ENCODE measurements around the gene ITGA2B. TPM values are rescaled to one million over a fixed set of nuclear protein-coding genes. Genes with fewer than 3 reads are reported as not detected.

The ITGA2B gene
- total and polyA plus RNA-seq, 2 experiments from 2014 or later: 13.3 to 13.9 TPM

GRCh38 chr17:44333371-44333770 is 56.1 kb downstream of the ITGA2B start:
- Histone ChIP-seq H3K4me3 (no peak overlapping the region), H3K4me1 (ENCODE audit: insufficient read depth) (no peaks in the 10 kb centered on the region; the same call in 1 of the 2 replicates), H3K36me3 (ENCODE audit: insufficient read depth) (no peaks in the 10 kb centered on the region), H3K9me2 (ENCODE audit: insufficient read depth) (no peaks in the 10 kb centered on the region), H3K27ac (ENCODE audit: low read depth) (no peak overlapping the region), H3K4me2 (no peak overlapping the region), H3K79me2 (replicated peaks; ENCODE audit: insufficient read depth) (no peaks in the 10 kb centered on the region), H3F3A (replicated peaks; ENCODE audit: low read depth) (0 out of 2 replicates have a peak, but pooled peaks cover 2% of the 10 kb centered on the region), H3K27me3 (ENCODE audit: insufficient read depth) (no peaks in the 10 kb centered on the region), H4K20me1 (replicated peaks; ENCODE audit: insufficient read depth) (no peaks in the 10 kb centered on the region), H2AFZ (no peak overlapping the region; the same call in 1 of the 2 replicates)
- Mint-ChIP-seq H3K9me3 (no peaks in the 10 kb centered on the region), H3K4me1 (peaks cover 11% of the 10 kb centered on the region), H3K27me3 (ENCODE audit: insufficient read depth, low read depth, poor library complexity) (peaks cover 7% of the 10 kb centered on the region), H3K27ac (no peak overlapping the region), H3K4me3 (no peak overlapping the region), H3K36me3 (ENCODE audit: low read depth) (no peaks in the 10 kb centered on the region)
- ATAC-seq (no peak), DNase-seq (ENCODE audit: low spot score) (no peak)
- TF ChIP-seq CTCF (conservative IDR thresholded peaks at IDR 0.05; ENCODE audit: low read depth in 2 of 2) (no peak), CREB1 (CRISPR knock-in tag; IDR thresholded peaks at IDR 0.05; ENCODE audit: low read depth) (no peak), ETS1 (IDR thresholded peaks at IDR 0.05) (no peak), STAT1 (IDR thresholded peaks at IDR 0.05; ENCODE audit: unreplicated experiment) (no peak), EZH2phosphoT487 (IDR thresholded peaks at IDR 0.05; ENCODE audit: unreplicated experiment) (no peak), NANOG (IDR thresholded peaks at IDR 0.05; ENCODE audit: borderline replicate concordance) (no peak), ZNF331 (CRISPR knock-in tag; IDR thresholded peaks at IDR 0.05; ENCODE audit: low read depth) (no peak)
- TF ChIP-seq, protein P1, sequence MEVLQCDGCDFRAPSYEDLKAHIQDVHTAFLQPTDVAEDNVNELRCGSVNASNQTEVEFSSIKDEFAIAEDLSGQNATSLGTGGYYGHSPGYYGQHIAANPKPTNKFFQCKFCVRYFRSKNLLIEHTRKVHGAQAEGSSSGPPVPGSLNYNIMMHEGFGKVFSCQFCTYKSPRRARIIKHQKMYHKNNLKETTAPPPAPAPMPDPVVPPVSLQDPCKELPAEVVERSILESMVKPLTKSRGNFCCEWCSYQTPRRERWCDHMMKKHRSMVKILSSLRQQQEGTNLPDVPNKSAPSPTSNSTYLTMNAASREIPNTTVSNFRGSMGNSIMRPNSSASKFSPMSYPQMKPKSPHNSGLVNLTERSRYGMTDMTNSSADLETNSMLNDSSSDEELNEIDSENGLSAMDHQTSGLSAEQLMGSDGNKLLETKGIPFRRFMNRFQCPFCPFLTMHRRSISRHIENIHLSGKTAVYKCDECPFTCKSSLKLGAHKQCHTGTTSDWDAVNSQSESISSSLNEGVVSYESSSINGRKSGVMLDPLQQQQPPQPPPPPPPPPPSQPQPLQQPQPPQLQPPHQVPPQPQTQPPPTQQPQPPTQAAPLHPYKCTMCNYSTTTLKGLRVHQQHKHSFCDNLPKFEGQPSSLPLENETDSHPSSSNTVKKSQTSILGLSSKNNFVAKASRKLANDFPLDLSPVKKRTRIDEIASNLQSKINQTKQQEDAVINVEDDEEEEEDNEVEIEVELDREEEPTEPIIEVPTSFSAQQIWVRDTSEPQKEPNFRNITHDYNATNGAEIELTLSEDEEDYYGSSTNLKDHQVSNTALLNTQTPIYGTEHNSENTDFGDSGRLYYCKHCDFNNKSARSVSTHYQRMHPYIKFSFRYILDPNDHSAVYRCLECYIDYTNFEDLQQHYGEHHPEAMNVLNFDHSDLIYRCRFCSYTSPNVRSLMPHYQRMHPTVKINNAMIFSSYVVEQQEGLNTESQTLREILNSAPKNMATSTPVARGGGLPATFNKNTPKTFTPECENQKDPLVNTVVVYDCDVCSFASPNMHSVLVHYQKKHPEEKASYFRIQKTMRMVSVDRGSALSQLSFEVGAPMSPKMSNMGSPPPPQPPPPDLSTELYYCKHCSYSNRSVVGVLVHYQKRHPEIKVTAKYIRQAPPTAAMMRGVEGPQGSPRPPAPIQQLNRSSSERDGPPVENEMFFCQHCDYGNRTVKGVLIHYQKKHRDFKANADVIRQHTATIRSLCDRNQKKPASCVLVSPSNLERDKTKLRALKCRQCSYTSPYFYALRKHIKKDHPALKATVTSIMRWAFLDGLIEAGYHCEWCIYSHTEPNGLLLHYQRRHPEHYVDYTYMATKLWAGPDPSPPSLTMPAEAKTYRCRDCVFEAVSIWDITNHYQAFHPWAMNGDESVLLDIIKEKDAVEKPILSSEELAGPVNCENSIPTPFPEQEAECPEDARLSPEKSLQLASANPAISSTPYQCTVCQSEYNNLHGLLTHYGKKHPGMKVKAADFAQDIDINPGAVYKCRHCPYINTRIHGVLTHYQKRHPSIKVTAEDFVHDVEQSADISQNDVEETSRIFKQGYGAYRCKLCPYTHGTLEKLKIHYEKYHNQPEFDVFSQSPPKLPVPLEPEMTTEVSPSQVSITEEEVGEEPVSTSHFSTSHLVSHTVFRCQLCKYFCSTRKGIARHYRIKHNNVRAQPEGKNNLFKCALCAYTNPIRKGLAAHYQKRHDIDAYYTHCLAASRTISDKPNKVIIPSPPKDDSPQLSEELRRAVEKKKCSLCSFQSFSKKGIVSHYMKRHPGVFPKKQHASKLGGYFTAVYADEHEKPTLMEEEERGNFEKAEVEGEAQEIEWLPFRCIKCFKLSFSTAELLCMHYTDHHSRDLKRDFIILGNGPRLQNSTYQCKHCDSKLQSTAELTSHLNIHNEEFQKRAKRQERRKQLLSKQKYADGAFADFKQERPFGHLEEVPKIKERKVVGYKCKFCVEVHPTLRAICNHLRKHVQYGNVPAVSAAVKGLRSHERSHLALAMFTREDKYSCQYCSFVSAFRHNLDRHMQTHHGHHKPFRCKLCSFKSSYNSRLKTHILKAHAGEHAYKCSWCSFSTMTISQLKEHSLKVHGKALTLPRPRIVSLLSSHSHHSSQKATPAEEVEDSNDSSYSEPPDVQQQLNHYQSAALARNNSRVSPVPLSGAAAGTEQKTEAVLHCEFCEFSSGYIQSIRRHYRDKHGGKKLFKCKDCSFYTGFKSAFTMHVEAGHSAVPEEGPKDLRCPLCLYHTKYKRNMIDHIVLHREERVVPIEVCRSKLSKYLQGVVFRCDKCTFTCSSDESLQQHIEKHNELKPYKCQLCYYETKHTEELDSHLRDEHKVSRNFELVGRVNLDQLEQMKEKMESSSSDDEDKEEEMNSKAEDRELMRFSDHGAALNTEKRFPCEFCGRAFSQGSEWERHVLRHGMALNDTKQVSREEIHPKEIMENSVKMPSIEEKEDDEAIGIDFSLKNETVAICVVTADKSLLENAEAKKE (CRISPR knock-in tag; IDR thresholded peaks at IDR 0.05): no peak
